ENCODE measurements around the gene GREM2.

GRCh38 chr1:240635466-240636256 lies 23.7 kb upstream of the GREM2 start:
- TF ChIP-seq SUZ12 (IDR thresholded peaks at IDR 0.05; ENCODE audit: extremely low read depth, insufficient read depth, insufficient read length) (no peak), ZNF274 (IDR thresholded peaks at IDR 0.05; ENCODE audit: low read depth, low read length) (no peak), YY1 (IDR thresholded peaks at IDR 0.05; ENCODE audit: insufficient read depth, insufficient read length) (no peak)

Measured in NT2/D1 (cell line).